Prostate gland (tissue), 2 donors: ENCODE measurements around the gene PHKA1. TPM values are rescaled to one million over a fixed set of nuclear protein-coding genes. Genes with fewer than 3 reads are reported as not detected.
"Not testable (repeated sequence)": the region's sequence is repeated elsewhere in the genome, so short reads cannot be mapped to it uniquely, and the experiment has no call there.

Source experiments
- DNase-seq: peaks from one replicate; pipeline ENCODE4 v3.0.0-alpha.2; 2019; ENCODE audit warnings: low spot score
- H3K27ac ChIP-seq, 2 donors: fragments of 200-600 bp; sonication (generic); 2 replicates each; pipeline ENCODE4 v1.5.1; 2017 to 2019
- H3K27me3 ChIP-seq: fragments of 200-600 bp; sonication (generic); replicated peaks from 2 replicates; pipeline ENCODE4 v1.5.1; 2019; ENCODE audit not compliant: insufficient read depth
- H3K36me3 ChIP-seq, 2 donors: fragments of 200-600 bp; sonication (generic); 1 replicate in 1 of 2; 2 replicates in 1 of 2; pipeline versions ENCODE4 v1.5.1 to v1.8.1; 2017 to 2019
- H3K4me1 ChIP-seq: fragments of 200-600 bp; sonication (generic); replicated peaks from 2 replicates; pipeline ENCODE4 v1.5.1; 2019
- H3K4me3 ChIP-seq, 2 donors: fragments of 200-600 bp; sonication (generic); 2 replicates each; pipeline ENCODE4 v1.5.1; 2017 to 2019
- H3K9me3 ChIP-seq: fragments of 200-600 bp; sonication (generic); 2 replicates; pipeline ENCODE4 v1.5.1; 2017
- POLR2A ChIP-seq: fragments of 450-650 bp; IDR thresholded peaks from one replicate; pipeline ENCODE4 v1.6.1; 2016; ENCODE audit warnings: antibody characterized with exemption, mild to moderate bottlenecking
- POLR2AphosphoS5 ChIP-seq: sonication (generic); formaldehyde crosslinking; IDR thresholded peaks from one replicate; pipeline ENCODE4 v1.6.1; 2017; ENCODE audit warnings: antibody characterized with exemption
- WGBS: methylation state at CpG from one replicate; pipeline ENCODE4 v1.1.5; 2018; 5-methylcytosine and 5-hydroxymethylcytosine counted together
- intact Hi-C: fragments of 100-400 bp; cut with DNase I; formaldehyde crosslinking; loops from one replicate; pipeline ENCODE4 v1.14.2; 2022
- total RNA-seq, 2 donors: library from RNA; depleted of rRNA; stranded (reverse); fragments of >200 nt; gene quantifications; one replicate each; pipeline ENCODE4 v1.1.0, GENCODE V29; 2016
- TF ChIP-seq, protein P1 (sequence below), 4 experiments: fragments of 200-600 bp in 2 of 4; fragments of 450-650 bp in 2 of 4; sonication (generic) in 2 of 4; IDR thresholded peaks; 1 replicate in 3 of 4; 2 replicates in 1 of 4; pipeline ENCODE4 v1.5.1; 2016 to 2019; ENCODE audit warnings: antibody characterized with exemption in 4 of 4, mild to moderate bottlenecking in 2 of 4, moderate library complexity in 2 of 4

Gene PHKA1
- total RNA-seq, 2 donors from 2014 or later, result 12.4 TPM

DNA sequence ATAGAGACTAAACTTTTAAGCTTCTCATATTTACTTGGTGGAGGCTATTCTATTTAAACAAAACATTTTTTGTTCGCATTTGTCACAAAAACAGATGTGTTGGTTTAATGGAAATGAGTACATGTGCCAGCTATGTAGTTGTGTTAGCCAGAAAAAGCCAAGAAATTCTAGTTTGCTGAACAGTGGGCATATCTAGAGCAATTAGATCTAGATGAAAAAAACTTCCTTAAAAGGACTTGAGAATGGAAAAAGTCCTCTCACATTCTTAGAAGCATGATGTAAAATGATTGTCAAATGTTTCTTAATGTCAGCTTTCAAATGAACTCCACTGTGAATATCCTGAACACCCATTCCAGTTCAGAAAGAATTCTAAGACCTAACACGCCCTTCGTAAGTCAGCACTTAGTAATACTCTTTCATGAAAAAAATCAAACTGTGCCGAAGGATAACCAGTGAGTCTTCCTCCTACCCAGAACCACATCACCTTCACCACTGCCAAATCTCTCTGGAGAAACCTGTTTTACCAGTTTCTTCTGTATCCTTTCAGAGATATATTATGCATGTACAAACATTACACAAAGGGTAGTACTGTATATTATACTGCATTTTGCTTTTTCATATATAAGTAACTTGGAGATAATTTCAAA, 28.2 kb downstream of the PHKA1 start:
- no peaks in the 10 kb centered on the region for H3K4me1 ChIP-seq
- peak; percentile 51 for DNase-seq
- H3K27ac ChIP-seq, result peak overlapping the region; percentile 35 to 45
- no peaks in the 10 kb centered on the region for H3K9me3 ChIP-seq
- no peaks in the 10 kb centered on the region for H3K27me3 ChIP-seq
- no peak for TF ChIP-seq POLR2A
- TF ChIP-seq POLR2AphosphoS5, result peak; percentile 56
- no peak overlapping the region for H3K4me3 ChIP-seq
- 49% methylated on average over 4 of the region's 4 CpGs for WGBS
- intact Hi-C loops, result no loop called here
- no peaks in the 10 kb centered on the region for H3K36me3 ChIP-seq

DNA sequence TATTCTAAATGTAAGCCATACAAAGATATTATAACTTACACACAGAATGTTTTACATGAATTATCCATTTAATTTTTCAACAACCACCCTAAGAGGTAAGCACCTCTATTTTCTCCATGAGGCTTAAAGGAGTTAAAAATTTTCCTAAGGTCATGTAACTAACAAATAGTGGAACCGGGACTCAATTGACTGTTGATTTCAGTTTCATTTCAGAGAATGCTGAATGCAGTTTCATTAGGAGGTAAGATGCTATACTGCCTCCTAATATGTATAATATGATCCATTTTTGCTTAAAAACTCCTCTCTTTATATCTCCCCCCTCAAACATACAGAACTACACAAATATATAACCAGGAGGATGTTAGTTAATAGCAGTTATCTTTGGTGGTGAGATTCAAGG, 29.1 kb downstream of the PHKA1 start:
- no peak overlapping the region for H3K27ac ChIP-seq
- H3K4me3 ChIP-seq, result no peak overlapping the region
- WGBS, result 50% methylated on average over 1 of the region's 1 CpG
- no peaks in the 10 kb centered on the region for H3K9me3 ChIP-seq
- H3K4me1 ChIP-seq, result no peaks in the 10 kb centered on the region
- TF ChIP-seq POLR2AphosphoS5, result no peak
- TF ChIP-seq, protein P1, sequence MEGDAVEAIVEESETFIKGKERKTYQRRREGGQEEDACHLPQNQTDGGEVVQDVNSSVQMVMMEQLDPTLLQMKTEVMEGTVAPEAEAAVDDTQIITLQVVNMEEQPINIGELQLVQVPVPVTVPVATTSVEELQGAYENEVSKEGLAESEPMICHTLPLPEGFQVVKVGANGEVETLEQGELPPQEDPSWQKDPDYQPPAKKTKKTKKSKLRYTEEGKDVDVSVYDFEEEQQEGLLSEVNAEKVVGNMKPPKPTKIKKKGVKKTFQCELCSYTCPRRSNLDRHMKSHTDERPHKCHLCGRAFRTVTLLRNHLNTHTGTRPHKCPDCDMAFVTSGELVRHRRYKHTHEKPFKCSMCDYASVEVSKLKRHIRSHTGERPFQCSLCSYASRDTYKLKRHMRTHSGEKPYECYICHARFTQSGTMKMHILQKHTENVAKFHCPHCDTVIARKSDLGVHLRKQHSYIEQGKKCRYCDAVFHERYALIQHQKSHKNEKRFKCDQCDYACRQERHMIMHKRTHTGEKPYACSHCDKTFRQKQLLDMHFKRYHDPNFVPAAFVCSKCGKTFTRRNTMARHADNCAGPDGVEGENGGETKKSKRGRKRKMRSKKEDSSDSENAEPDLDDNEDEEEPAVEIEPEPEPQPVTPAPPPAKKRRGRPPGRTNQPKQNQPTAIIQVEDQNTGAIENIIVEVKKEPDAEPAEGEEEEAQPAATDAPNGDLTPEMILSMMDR (IDR thresholded peaks at IDR 0.05), result no peak
- TF ChIP-seq POLR2A, result no peak
- DNase-seq, result no peak
- intact Hi-C loops, result no loop called here
- H3K27me3 ChIP-seq, result no peaks in the 10 kb centered on the region
- H3K36me3 ChIP-seq, result no peaks in the 10 kb centered on the region

- no peak for DNase-seq
- 96% methylated on average over 1 of the region's 1 CpG for WGBS
- intact Hi-C loops, result no loop called here
Observed at GRCh38 chrX:72683631-72684030, 30.5 kb downstream of the PHKA1 start.

GRCh38 chrX:72676465-72676864, 37.6 kb downstream of the PHKA1 start:
- TF ChIP-seq POLR2A, result no peak
- no peak for TF ChIP-seq POLR2AphosphoS5
- TF ChIP-seq, protein P1 (IDR thresholded peaks at IDR 0.05), result no peak
- no peaks in the 10 kb centered on the region for H3K27me3 ChIP-seq
- WGBS, result 95% methylated on average over 2 of the region's 2 CpGs
- no peak overlapping the region for H3K4me3 ChIP-seq
- H3K36me3 ChIP-seq, result no peaks in the 10 kb centered on the region
- H3K4me1 ChIP-seq, result no peaks in the 10 kb centered on the region
- no peak for DNase-seq
- intact Hi-C loops, result no loop called here
- H3K27ac ChIP-seq, result no peak overlapping the region
- H3K9me3 ChIP-seq, result no peaks in the 10 kb centered on the region

More at GRCh38 chrX:72683631-72684030, 30.5 kb downstream of the PHKA1 start:
- Histone ChIP-seq H3K27me3 (no peaks in the 10 kb centered on the region), H3K36me3 (no peaks in the 10 kb centered on the region), H3K4me1 (no peaks in the 10 kb centered on the region), H3K27ac (no peak overlapping the region), H3K9me3 (no peaks in the 10 kb centered on the region), H3K4me3 (no peak overlapping the region)
- TF ChIP-seq POLR2A (no peak), POLR2AphosphoS5 (no peak)
- TF ChIP-seq, protein P1 (IDR thresholded peaks at IDR 0.05), result no peak

DNA sequence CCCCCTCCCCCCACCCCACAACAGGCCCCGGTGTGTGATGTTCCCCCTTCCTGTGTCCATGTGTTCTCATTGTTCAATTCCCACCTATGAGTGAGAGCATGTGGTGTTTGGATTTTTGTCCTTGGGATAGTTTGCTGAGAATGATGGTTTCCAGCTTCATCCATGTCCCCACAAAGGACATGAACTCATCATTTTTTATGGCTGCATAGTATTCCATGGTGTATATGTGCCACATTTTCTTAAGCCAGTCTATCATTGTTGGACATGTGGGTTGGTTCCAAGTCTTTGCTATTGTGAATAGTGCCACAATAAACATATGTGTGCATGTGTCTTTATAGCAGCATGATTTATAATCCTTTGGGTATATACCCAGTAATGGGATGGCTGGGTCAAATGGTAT, 40.2 kb downstream of the PHKA1 start:
- H3K9me3 ChIP-seq, H3K27ac ChIP-seq, H3K36me3 ChIP-seq, H3K4me3 ChIP-seq, H3K27me3 ChIP-seq, intact Hi-C loops, DNase-seq, H3K4me1 ChIP-seq: not testable (repeated sequence)
- WGBS, result no CpG with 5 or more reads among the region's 1 CpG

- H3K27ac ChIP-seq, DNase-seq, intact Hi-C loops, H3K36me3 ChIP-seq, H3K4me1 ChIP-seq, H3K4me3 ChIP-seq, H3K27me3 ChIP-seq, H3K9me3 ChIP-seq: not testable (repeated sequence)
- 94% methylated on average over 2 of the region's 5 CpGs for WGBS
Observed at GRCh38 chrX:72669508-72669907, 44.6 kb downstream of the PHKA1 start.
